ENCODE data around the gene EXOC6.

DNA sequence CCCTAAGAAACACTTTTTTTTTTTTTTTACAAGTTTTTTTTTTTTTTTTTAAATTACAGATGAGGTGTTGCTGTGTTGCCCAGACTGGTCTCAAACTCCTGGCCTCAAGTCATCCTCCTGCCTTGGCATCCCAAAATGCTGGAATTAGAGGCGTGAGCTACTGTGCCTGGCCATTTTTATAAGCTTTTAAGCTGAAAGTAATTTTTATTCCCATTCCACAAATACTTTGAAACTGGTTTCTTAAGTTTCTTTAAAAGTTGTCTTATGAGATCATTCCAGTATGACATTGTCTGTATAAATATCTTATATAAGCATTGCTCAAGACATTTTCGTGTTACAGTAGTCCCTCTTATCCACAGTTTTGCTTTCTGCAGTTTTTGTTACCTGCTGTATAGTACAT is 150.9 kb downstream of the EXOC6 start:
- TF ChIP-seq, protein P1, sequence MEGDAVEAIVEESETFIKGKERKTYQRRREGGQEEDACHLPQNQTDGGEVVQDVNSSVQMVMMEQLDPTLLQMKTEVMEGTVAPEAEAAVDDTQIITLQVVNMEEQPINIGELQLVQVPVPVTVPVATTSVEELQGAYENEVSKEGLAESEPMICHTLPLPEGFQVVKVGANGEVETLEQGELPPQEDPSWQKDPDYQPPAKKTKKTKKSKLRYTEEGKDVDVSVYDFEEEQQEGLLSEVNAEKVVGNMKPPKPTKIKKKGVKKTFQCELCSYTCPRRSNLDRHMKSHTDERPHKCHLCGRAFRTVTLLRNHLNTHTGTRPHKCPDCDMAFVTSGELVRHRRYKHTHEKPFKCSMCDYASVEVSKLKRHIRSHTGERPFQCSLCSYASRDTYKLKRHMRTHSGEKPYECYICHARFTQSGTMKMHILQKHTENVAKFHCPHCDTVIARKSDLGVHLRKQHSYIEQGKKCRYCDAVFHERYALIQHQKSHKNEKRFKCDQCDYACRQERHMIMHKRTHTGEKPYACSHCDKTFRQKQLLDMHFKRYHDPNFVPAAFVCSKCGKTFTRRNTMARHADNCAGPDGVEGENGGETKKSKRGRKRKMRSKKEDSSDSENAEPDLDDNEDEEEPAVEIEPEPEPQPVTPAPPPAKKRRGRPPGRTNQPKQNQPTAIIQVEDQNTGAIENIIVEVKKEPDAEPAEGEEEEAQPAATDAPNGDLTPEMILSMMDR (IDR thresholded peaks at IDR 0.05): no peak
- no peak for TF ChIP-seq EZH2phosphoT487 (IDR thresholded peaks at IDR 0.05)
- no peak for TF ChIP-seq EZH2 (IDR thresholded peaks at IDR 0.05)
